ENCODE results near the gene PHAF1.

The PHAF1 gene

GRCh38 chr16:67183627-67184452, 74.1 kb downstream of the PHAF1 start, which contains the start of gene MATCAP1:
MATCAP1 (minus strand) TSS chr16:67183963; CDS start chr16:67180610, 3,353 bp downstream.
- peak; percentile 92 to 96 for DNase-seq

- peak; percentile 63 to 78 for DNase-seq
Observed at GRCh38 chr16:67184453-67184994, 74.8 kb downstream of the PHAF1 start.

GRCh38 chr16:67184995-67185650, 75.4 kb downstream of the PHAF1 start:
- DNase-seq = peak; percentile 55 to 86

- no peak for DNase-seq
Observed at GRCh38 chr16:67185651-67186134, 76.0 kb downstream of the PHAF1 start.

- DNase-seq = no peak
Observed at GRCh38 chr16:67186550-67186950, 76.8 kb downstream of the PHAF1 start.

GRCh38 chr16:67187175-67187890, 77.6 kb downstream of the PHAF1 start:
- DNase-seq = no peak

GRCh38 chr16:67188323-67188722, 78.6 kb downstream of the PHAF1 start:
- DNase-seq = no peak

GRCh38 chr16:67188798-67189197, 79.1 kb downstream of the PHAF1 start:
- no peak for DNase-seq

- DNase-seq = no peak
Observed at GRCh38 chr16:67190041-67190440, 80.3 kb downstream of the PHAF1 start, which contains the start of gene EXOC3L1. EXOC3L1 (minus strand) TSS chr16:67190136; CDS start chr16:67189676, 460 bp downstream.

- no peak for DNase-seq
Observed at GRCh38 chr16:67190448-67191399, 81.0 kb downstream of the PHAF1 start.

- DNase-seq = no peak
Observed at GRCh38 chr16:67191411-67191994, 81.8 kb downstream of the PHAF1 start.

- peak; percentile 55 to 89 for DNase-seq
Observed at GRCh38 chr16:67191995-67192681, 82.4 kb downstream of the PHAF1 start, which contains the start of gene E2F4. E2F4 (plus strand) TSS chr16:67192155; CDS start chr16:67192228, 73 bp downstream.

- no peak for DNase-seq
Observed at GRCh38 chr16:67192781-67193361, 83.1 kb downstream of the PHAF1 start.

GRCh38 chr16:67193536-67193935, 83.8 kb downstream of the PHAF1 start:
- no peak for DNase-seq

GRCh38 chr16:67194260-67194659, 84.5 kb downstream of the PHAF1 start:
- DNase-seq = no peak

GRCh38 chr16:67195676-67196075, 85.9 kb downstream of the PHAF1 start:
- no peak for DNase-seq

GRCh38 chr16:67196881-67197280, 87.1 kb downstream of the PHAF1 start:
- no peak for DNase-seq

- no peak for DNase-seq
Observed at GRCh38 chr16:67197704-67198103, 88.0 kb downstream of the PHAF1 start.

Data from NCI-H526 (cell line).